Frontal cortex (tissue), 4 donors: ENCODE data around the gene CEP76. TPM values are rescaled to one million over a fixed set of nuclear protein-coding genes. Genes with fewer than 3 reads are reported as not detected.
"Not testable (repeated sequence)": the region's sequence is repeated elsewhere in the genome, so short reads cannot be mapped to it uniquely, and the experiment has no call there.

Experiments used
- DNase-seq, 2 donors: peaks; one replicate each; pipeline ENCODE4 v3.0.0; 2012; ENCODE audit warnings: low spot score in 2 of 2
- FAIRE-seq: peaks from 2 replicates; lab custom pipeline; 2012; peaks lifted over from hg19 to GRCh38; lab: Jason Lieb, UNC
- total RNA-seq: library from RNA; depleted of rRNA; stranded (reverse); fragments of >200 nt; gene quantifications from one replicate; pipeline ENCODE4 v1.2.3, GENCODE V29; 2014
- donor health status: control.
- donor health status: control.
- donor health status: control.

Gene CEP76
- total RNA-seq, 1 donor from 2014 or later, result 24.5 TPM

DNA sequence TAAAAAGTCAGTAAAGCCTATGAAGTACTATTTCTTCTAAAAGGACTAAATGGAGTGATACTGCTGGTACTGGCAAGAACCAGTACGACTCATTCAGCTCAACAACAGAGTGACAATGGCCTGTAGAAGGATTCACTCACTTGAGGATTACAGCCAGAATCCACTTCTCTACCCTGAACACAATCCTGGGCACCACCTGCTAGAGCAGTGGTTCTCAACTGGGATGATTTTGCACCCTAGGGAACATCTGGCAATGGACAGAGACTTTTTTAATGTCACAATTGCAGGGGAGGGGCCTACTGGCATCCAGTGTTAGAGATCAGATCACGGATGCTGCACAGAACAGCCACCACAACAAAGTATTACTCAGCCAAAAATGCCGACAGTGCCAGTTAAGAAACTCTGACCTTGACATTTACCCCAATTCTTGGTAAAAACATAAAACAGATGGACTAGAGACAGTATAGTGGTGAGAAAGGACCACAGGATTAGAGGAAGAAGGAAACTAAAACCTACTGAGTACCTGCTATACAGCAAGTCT, 49.6 kb downstream of the CEP76 start:
- no peak for FAIRE-seq
- DNase-seq, result peak in 1 of 2 donors; percentile 22

- DNase-seq, result no peak
Measured at GRCh38 chr18:12651651-12652050, 50.9 kb downstream of the CEP76 start.

DNA sequence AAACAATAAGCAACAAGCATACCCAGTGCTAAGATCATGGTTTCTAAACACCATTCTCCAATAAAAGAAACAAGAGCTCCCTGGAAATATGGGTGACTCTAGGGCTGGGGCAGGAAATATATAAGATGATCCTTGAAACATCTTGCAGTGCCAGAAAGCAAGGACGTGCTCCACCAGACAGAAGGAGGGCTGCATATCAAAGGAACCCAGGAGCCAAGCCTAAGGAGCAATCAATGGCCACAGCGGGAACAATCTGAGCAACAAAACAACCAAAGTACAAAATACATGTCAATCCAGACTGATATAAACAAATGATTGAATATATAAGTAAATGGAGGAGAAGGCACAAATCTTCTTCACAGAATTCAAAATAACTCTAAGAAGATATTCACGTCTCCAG, 54.8 kb downstream of the CEP76 start:
- FAIRE-seq (no peak), DNase-seq (no peak)

More at GRCh38 chr18:12651651-12652050, 50.9 kb downstream of the CEP76 start:
- FAIRE-seq, result no peak

DNA sequence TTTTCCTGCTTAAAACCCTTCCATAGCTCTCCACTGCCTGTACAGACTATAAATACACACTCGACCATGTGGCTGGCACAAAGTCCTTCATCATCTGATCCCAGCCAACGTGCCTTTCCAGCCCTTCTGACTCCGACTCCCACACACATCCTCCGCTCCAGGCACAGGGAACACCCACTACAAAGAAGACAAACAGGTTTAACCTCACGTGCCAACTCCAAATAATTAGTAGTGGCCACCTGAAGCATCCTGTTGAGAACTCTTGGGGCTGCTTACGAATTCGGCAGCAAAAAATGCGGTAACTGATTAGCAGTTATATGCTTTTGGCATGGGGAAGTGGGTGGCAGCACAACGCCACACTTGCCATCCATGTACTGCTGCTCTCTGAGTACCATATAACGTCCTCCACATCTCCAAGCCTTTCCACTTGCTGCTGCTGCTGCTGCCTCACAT, 56.7 kb downstream of the CEP76 start:
- FAIRE-seq (no peak), DNase-seq (no peak)

GRCh38 chr18:12645254-12645653, 57.3 kb downstream of the CEP76 start:
- DNase-seq (no peak), FAIRE-seq (no peak)

GRCh38 chr18:12643756-12644155, 58.8 kb downstream of the CEP76 start:
- FAIRE-seq, result peak; percentile 45
- DNase-seq, result not testable (repeated sequence)

- FAIRE-seq, result no peak
- no peak for DNase-seq
Measured at GRCh38 chr18:12640881-12641200, 61.7 kb downstream of the CEP76 start.

DNA sequence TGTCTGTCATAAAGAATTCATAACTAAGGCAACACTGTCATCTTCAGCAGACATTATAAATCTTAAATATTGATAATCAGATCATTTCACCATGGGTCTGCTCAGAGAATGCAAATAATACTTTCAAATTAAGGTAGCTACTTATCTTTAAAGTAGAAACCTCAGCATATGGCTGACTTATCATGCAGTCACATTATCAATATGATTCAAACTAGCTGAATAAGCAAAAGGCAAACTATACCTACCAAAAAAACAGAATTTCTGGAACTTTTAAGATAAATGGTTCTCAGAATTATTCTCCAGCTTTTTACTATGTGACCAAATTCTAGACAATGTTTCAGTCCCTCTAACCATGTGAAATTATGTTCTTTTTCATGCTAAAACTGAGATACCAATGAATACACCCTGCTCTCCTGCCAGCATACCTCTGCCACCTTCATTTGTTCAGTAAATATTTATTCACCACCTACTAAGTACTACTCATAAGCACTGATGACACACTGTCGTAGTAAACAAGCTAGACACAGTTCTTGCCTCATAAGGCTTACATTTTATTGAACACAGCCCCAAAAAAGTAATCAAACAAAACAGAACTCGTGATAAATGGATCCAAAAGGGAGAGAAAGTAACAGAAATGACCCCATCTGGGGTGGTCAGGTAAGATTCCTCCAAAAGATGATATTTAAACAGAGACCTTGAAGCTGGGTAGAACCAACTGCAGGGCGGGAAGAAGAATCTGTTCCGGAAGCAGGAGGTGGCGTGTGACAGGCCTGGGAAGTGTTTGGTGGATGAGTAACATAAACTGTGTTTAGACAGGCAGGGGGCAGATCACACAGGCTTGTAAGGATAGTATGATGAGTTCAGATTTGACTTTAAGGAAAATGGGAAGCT, 62.3 kb downstream of the CEP76 start:
- no peak for DNase-seq
- no peak for FAIRE-seq

DNA sequence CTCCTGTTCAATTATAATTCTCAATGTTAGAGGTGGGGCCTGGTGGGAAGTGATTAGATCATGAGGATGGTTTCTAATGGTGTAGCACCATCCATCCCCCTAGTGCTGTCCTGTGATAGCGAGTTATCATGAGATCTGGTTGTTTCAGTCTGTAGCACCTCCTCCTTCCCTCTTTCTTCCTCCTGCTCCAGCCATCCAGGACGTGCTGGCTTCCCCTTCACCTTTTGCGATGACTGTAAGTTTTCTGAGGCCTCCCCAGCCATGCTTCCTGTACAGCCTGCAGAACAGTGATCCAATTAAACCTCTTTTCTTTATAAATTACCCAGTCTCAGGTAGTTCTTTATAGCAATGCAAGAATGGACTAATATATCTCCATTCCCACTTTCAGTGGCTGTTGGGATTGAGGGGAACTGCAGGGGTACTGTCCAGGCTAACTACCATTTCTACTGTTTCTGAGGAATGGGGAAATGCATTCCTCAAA, 63.8 kb downstream of the CEP76 start:
- no peak for DNase-seq
- no peak for FAIRE-seq

DNA sequence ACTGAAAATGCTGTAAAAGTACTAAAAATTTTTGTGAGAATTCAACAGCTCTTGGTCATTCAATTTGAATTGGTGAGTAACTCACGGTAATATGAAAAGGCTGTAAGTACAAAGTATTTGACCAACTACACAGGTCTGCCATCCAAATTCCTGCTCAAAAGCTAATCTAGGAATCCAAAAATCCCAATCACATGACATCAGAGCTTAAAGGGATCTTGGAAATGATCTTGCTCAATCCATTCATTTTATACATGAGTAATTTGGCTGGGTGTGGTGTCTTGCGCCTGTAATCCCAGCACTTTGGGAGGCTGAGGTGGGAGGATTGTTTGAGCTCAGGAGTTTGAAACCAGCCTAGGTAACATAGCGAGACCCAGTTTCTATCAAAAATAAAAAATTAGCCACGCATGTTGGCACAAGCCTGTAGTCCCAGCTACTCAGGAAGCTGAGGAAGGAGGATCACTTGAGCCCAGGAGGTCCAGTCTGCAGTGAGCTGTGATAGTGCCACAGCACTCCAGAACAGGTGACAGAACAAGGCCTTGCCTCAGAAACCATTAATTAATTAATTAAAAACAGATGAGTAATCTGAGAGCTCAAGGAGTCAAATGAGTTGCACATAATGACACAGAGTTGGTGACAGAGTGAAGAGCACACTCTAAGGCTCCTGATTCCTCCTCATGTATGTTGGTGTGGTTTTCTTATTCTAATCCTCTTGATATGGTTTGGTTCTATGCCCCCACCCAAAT, 64.5 kb downstream of the CEP76 start:
- DNase-seq (no peak), FAIRE-seq (no peak)

GRCh38 chr18:12637393-12637792, 65.1 kb downstream of the CEP76 start:
- no peak for DNase-seq
- no peak for FAIRE-seq

DNA sequence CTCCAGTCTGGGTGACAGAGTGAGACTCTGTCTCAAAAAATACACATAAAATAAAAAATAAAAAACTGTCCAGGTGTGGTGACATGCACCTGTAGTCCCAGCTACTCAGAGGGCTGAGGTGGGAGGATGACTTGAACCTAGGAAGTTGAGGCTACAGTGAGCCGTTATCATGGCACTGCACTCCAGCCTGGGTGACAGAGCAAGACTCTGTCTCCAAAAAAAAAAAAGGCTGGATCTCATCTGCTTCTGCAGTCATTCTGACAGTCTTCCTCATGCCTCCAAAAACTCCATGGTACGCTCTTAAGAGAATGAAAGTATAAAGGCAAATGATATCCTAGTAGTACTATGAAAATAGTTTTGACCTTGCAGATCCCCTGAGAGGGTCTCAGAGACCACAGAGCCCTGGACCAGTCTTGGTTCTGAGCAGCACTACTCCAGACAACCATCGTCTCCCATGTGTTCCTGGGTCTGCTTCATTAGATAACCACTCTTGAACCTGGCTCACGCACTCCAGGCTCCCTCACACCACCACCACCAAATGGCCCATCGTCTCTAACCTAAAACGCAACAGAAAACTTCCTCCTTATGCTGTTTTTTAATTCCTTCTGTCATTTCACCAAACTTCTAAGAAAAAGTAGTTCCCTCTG, 70.6 kb downstream of the CEP76 start:
- no peak for DNase-seq
- no peak for FAIRE-seq

- no peak for FAIRE-seq
Measured at GRCh38 chr18:12630136-12630535, 72.4 kb downstream of the CEP76 start.

DNA sequence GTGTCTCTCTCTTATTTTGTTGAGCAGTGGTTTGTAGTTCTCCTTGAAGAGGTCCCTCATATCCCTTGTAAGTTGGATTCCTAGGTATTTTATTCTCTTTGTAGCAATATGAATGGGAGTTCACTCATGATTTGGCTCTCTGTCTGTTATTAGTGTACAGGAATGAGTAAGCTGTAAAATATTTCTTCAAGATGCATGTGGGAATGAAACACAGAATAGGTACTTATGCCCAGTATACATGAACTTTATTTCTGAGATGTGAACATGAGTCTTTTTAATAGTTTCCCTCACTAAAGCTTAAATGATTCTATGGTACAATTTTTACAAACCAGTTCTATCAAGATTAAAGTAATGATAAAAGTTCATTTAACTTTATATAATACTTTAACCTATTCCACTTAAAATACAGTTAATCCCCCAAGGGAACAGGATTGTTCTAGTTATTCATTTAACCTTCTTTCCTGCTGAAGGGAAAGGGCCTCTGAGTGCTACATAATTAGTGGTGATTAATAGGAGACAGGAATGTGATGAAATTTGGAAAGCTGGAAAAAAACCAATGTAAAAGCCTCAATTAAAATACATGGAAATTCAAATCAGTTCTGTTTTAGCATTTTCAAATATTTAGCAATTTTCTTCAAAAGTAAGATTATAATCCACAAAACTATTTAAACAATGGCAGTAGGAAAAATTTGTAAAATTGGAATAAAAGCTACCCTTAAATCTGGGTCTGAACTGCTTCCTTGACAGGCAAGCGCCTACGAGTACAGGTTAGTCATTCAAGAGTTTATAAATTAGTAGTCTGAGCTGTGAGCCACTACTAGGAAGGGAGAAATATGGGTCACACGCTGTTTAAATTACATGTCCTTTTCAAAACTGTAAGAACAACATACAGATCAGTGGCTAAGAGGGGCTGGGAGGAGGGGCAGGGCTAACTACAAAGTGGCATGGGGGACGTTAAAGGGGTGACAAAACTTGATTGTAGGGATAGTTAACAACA, 73.5 kb downstream of the CEP76 start:
- DNase-seq, result no peak
- FAIRE-seq, result no peak

More at GRCh38 chr18:12630136-12630535, 72.4 kb downstream of the CEP76 start:
- DNase-seq, result no peak

GRCh38 chr18:12627199-12627598, 75.3 kb downstream of the CEP76 start:
- not testable (repeated sequence) for DNase-seq, FAIRE-seq

DNA sequence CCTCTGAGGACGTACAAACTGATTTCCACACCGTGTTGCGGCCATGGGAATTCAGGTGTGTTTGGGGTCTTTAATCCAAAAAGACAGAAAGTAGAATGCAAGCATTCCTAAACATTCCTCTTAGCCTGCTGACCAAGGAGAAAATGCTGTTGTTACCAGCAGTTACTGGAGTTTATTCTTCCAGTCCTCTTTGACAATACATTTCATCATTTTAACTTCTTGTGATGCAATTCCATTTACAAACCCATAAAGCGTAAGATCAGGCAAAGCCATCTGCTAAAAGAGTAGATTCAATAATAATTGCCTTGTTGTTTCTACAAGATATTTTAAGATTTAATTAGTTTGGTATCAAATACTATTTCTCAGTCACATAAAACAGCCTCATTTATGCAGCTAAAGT, 77.3 kb downstream of the CEP76 start:
- no peak for FAIRE-seq
- DNase-seq, result no peak
